ENCODE data around the gene NACA2. TPM values are rescaled to one million over a fixed set of nuclear protein-coding genes. Genes with fewer than 3 reads are reported as not detected.

Gene NACA2
- total and polyA plus RNA-seq, 10 donors: 0.16 to 0.43 (median 0.23) TPM; not detected in 7

GRCh38 chr17:61605692-61606091, 14.7 kb upstream of the NACA2 start:
- DNase-seq: no peak
- Histone ChIP-seq H3K36me3 (no peaks in the 10 kb centered on the region), H3K4me3 (no peak overlapping the region), H3K9me3 (no peaks in the 10 kb centered on the region), H3K27ac (no peak overlapping the region), H3K27me3 (replicated peaks in 1 of 7) (peaks cover 0 to 10% (median 0%) of the 10 kb centered on the region in 7 donors), H3K4me1 (no peaks in the 10 kb centered on the region)
- no peak for TF ChIP-seq POLR2AphosphoS5 (IDR thresholded peaks at IDR 0.05)
- TF ChIP-seq, protein P1, sequence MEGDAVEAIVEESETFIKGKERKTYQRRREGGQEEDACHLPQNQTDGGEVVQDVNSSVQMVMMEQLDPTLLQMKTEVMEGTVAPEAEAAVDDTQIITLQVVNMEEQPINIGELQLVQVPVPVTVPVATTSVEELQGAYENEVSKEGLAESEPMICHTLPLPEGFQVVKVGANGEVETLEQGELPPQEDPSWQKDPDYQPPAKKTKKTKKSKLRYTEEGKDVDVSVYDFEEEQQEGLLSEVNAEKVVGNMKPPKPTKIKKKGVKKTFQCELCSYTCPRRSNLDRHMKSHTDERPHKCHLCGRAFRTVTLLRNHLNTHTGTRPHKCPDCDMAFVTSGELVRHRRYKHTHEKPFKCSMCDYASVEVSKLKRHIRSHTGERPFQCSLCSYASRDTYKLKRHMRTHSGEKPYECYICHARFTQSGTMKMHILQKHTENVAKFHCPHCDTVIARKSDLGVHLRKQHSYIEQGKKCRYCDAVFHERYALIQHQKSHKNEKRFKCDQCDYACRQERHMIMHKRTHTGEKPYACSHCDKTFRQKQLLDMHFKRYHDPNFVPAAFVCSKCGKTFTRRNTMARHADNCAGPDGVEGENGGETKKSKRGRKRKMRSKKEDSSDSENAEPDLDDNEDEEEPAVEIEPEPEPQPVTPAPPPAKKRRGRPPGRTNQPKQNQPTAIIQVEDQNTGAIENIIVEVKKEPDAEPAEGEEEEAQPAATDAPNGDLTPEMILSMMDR (IDR thresholded peaks at IDR 0.05 in 8 of 11, conservative IDR thresholded peaks at IDR 0.05 in 3 of 11): no peak
- no peak for TF ChIP-seq POLR2A (IDR thresholded peaks at IDR 0.05)
- intact Hi-C loops (cut with DNase I; ENCODE audit: low total_unique reads): no loop called here

- no peaks in the 10 kb centered on the region for H3K36me3 ChIP-seq
- DNase-seq: no peak
- no peak overlapping the region for H3K27ac ChIP-seq
- TF ChIP-seq POLR2A (IDR thresholded peaks at IDR 0.05) (no peak), POLR2AphosphoS5 (IDR thresholded peaks at IDR 0.05) (no peak)
- TF ChIP-seq, protein P1 (IDR thresholded peaks at IDR 0.05 in 8 of 11, conservative IDR thresholded peaks at IDR 0.05 in 3 of 11): no peak
- no peaks in the 10 kb centered on the region for H3K4me1 ChIP-seq
- intact Hi-C loops (cut with DNase I; ENCODE audit: low total_unique reads): no loop called here
- H3K4me3 ChIP-seq: no peak overlapping the region
- no peaks in the 10 kb centered on the region for H3K9me3 ChIP-seq
- peaks cover 0 to 45% (median 0%) of the 10 kb centered on the region in 7 donors for H3K27me3 ChIP-seq (replicated peaks in 1 of 7)
- WGBS, 5 donors: 75 to 95% (median 91%) methylated on average over 4 of the region's 4 CpGs
Measured at GRCh38 chr17:61601297-61601696, 10.3 kb upstream of the NACA2 start.

DNA sequence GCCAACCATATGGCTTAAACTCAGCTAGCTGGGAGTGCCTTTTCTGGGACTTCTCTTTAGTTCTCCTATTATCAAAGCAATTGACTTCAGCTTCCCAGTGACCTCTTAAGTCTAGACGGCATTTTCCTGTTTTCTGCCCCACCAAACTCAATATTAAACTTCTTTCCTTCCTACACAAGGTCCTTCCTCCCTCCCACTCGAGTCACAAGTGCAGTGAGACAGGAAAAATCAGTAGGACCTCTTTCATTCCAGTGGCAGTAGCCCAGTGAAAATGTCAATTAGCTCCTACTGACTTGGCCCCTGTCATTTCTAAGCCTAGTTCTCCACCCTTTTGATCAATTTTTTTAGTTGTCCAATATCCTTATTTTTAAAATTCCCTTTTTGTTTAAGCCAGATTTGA, 9.6 kb upstream of the NACA2 start:
- intact Hi-C loops (cut with DNase I; ENCODE audit: low total_unique reads): no loop called here
- H3K36me3 ChIP-seq: no peaks in the 10 kb centered on the region
- TF ChIP-seq, protein P1 (IDR thresholded peaks at IDR 0.05 in 8 of 11, conservative IDR thresholded peaks at IDR 0.05 in 3 of 11): no peak
- TF ChIP-seq POLR2AphosphoS5 (IDR thresholded peaks at IDR 0.05): no peak

GRCh38 chr17:61599608-61600007, 8.6 kb upstream of the NACA2 start:
- H3K4me3 ChIP-seq: no peak overlapping the region
- DNase-seq: no peak
- no peak for TF ChIP-seq POLR2A (IDR thresholded peaks at IDR 0.05)
- no peaks in the 10 kb centered on the region for H3K9me3 ChIP-seq
- WGBS, 5 donors: 65 to 85% (median 78%) methylated on average over 3 of the region's 3 CpGs
- H3K27me3 ChIP-seq (replicated peaks in 1 of 7): peaks cover 0 to 55% (median 0%) of the 10 kb centered on the region in 7 donors
- no peak overlapping the region for H3K27ac ChIP-seq
- H3K4me1 ChIP-seq: no peaks in the 10 kb centered on the region
- no peaks in the 10 kb centered on the region for H3K36me3 ChIP-seq
- intact Hi-C loops (cut with DNase I; ENCODE audit: low total_unique reads): no loop called here

More for the DNA sequence above, 9.6 kb upstream of the NACA2 start:
- no peaks in the 10 kb centered on the region for H3K9me3 ChIP-seq
- peaks cover 0 to 49% (median 0%) of the 10 kb centered on the region in 7 donors for H3K27me3 ChIP-seq (replicated peaks in 1 of 7)
- no peaks in the 10 kb centered on the region for H3K4me1 ChIP-seq
- H3K27ac ChIP-seq: no peak overlapping the region
- WGBS, 5 donors: 13 to 29% (median 13%) methylated on average over 2 of the region's 2 CpGs
- no peak for DNase-seq
- H3K4me3 ChIP-seq: no peak overlapping the region

DNA sequence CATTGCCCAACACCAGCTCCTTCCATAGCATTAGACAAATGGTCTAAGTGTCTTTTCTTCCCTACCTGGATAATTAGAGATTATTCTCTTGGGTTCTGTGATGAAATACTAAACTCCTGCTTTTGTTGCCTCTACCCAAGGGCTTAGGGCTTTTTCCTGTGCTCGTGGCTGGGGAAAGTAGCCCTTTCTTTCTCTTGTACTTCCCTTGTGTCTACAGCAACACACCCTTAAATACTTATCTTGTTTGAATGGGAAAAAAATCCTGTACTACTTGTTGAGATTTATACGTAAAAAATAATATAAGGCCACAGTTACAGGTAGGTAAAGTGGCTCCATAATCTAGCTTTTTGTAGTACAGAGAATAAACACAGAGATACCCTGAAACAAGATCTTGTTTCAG, 7.0 kb upstream of the NACA2 start:
- H3K4me1 ChIP-seq: no peaks in the 10 kb centered on the region
- 62 to 77% (median 68%) methylated on average over 2 of the region's 2 CpGs for WGBS, 5 donors

More for the DNA sequence above, 7.0 kb upstream of the NACA2 start:
- no peak for DNase-seq
- H3K27ac ChIP-seq: no peak overlapping the region
- no peak overlapping the region for H3K4me3 ChIP-seq
- intact Hi-C loops (cut with DNase I; ENCODE audit: low total_unique reads): no loop called here
- no peaks in the 10 kb centered on the region for H3K9me3 ChIP-seq
- TF ChIP-seq POLR2A (IDR thresholded peaks at IDR 0.05) (no peak), POLR2AphosphoS5 (IDR thresholded peaks at IDR 0.05) (no peak)
- TF ChIP-seq, protein P1 (IDR thresholded peaks at IDR 0.05 in 8 of 11, conservative IDR thresholded peaks at IDR 0.05 in 3 of 11): no peak
- peaks cover 0 to 71% (median under 1%) of the 10 kb centered on the region in 7 donors for H3K27me3 ChIP-seq (replicated peaks in 1 of 7)
- no peaks in the 10 kb centered on the region for H3K36me3 ChIP-seq
